Prostate gland (tissue), 2 donors: Measurements from ENCODE around the gene LYSMD1. TPM values are rescaled to one million over a fixed set of nuclear protein-coding genes. Genes with fewer than 3 reads are reported as not detected.
A peak's percentile ranks its signal among the peaks of the same experiment; 100 is the strongest.

ENCODE experiments used
- DNase-seq: peaks from one replicate; pipeline ENCODE4 v3.0.0-alpha.2; 2019; ENCODE audit warnings: low spot score
- H3K27ac ChIP-seq, 2 donors: fragments of 200-600 bp; sonication (generic); 2 replicates each; pipeline ENCODE4 v1.5.1; 2017 to 2019
- H3K27me3 ChIP-seq: fragments of 200-600 bp; sonication (generic); replicated peaks from 2 replicates; pipeline ENCODE4 v1.5.1; 2019; ENCODE audit not compliant: insufficient read depth
- H3K36me3 ChIP-seq, 2 donors: fragments of 200-600 bp; sonication (generic); 1 replicate in 1 of 2; 2 replicates in 1 of 2; pipeline versions ENCODE4 v1.5.1 to v1.8.1; 2017 to 2019
- H3K4me1 ChIP-seq: fragments of 200-600 bp; sonication (generic); replicated peaks from 2 replicates; pipeline ENCODE4 v1.5.1; 2019
- H3K4me3 ChIP-seq, 2 donors: fragments of 200-600 bp; sonication (generic); 2 replicates each; pipeline ENCODE4 v1.5.1; 2017 to 2019
- H3K9me3 ChIP-seq: fragments of 200-600 bp; sonication (generic); 2 replicates; pipeline ENCODE4 v1.5.1; 2017
- POLR2A ChIP-seq: fragments of 450-650 bp; IDR thresholded peaks from one replicate; pipeline ENCODE4 v1.6.1; 2016; ENCODE audit warnings: antibody characterized with exemption, mild to moderate bottlenecking
- POLR2AphosphoS5 ChIP-seq: sonication (generic); formaldehyde crosslinking; IDR thresholded peaks from one replicate; pipeline ENCODE4 v1.6.1; 2017; ENCODE audit warnings: antibody characterized with exemption
- WGBS: methylation state at CpG from one replicate; pipeline ENCODE4 v1.1.5; 2018; 5-methylcytosine and 5-hydroxymethylcytosine counted together
- intact Hi-C: fragments of 100-400 bp; cut with DNase I; formaldehyde crosslinking; loops from one replicate; pipeline ENCODE4 v1.14.2; 2022
- total RNA-seq, 2 donors: library from RNA; depleted of rRNA; stranded (reverse); fragments of >200 nt; gene quantifications; one replicate each; pipeline ENCODE4 v1.1.0, GENCODE V29; 2016
- TF ChIP-seq, protein P1 (sequence below), 4 experiments: fragments of 200-600 bp in 2 of 4; fragments of 450-650 bp in 2 of 4; sonication (generic) in 2 of 4; IDR thresholded peaks; 1 replicate in 3 of 4; 2 replicates in 1 of 4; pipeline ENCODE4 v1.5.1; 2016 to 2019; ENCODE audit warnings: antibody characterized with exemption in 4 of 4, mild to moderate bottlenecking in 2 of 4, moderate library complexity in 2 of 4

The LYSMD1 gene
- total RNA-seq, 2 donors from 2014 or later: 7.3 to 19.3 TPM

- no peak overlapping the region for H3K4me3 ChIP-seq
- H3K36me3 ChIP-seq: peaks cover 0 to 8% of the 10 kb centered on the region in 2 donors
- H3K27me3 ChIP-seq: no peaks in the 10 kb centered on the region
- H3K9me3 ChIP-seq: no peaks in the 10 kb centered on the region
- peak overlapping the region; percentile 84 to 90 for H3K27ac ChIP-seq
- 21% methylated on average over 1 of the region's 1 CpG for WGBS
- TF ChIP-seq POLR2AphosphoS5 (no peak), POLR2A (no peak)
- TF ChIP-seq, protein P1, sequence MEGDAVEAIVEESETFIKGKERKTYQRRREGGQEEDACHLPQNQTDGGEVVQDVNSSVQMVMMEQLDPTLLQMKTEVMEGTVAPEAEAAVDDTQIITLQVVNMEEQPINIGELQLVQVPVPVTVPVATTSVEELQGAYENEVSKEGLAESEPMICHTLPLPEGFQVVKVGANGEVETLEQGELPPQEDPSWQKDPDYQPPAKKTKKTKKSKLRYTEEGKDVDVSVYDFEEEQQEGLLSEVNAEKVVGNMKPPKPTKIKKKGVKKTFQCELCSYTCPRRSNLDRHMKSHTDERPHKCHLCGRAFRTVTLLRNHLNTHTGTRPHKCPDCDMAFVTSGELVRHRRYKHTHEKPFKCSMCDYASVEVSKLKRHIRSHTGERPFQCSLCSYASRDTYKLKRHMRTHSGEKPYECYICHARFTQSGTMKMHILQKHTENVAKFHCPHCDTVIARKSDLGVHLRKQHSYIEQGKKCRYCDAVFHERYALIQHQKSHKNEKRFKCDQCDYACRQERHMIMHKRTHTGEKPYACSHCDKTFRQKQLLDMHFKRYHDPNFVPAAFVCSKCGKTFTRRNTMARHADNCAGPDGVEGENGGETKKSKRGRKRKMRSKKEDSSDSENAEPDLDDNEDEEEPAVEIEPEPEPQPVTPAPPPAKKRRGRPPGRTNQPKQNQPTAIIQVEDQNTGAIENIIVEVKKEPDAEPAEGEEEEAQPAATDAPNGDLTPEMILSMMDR (IDR thresholded peaks at IDR 0.05): no peak
- DNase-seq: no peak
- intact Hi-C loops: no loop called here
- H3K4me1 ChIP-seq: peaks cover 17% of the 10 kb centered on the region
Measured at GRCh38 chr1:151187205-151187604, 21.5 kb upstream of the LYSMD1 start.

DNA sequence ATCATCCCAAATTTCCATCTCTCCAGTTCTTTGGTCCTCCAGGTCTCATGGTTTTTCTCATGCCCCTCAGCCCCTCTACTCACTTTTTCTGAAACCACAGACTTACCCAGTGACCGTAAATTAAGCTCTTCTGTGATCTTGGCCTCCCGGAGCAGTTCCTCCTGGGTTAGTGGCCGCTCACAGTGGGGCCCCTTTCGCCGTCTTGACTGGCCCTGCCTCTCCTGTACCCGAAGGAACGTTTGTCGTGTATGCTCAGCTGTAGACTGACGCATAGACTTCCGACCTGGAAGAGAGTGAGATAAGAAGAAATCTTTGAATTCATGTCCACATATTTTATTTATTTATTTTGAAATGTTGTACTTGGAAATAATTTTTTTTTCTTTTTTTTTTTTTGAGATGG is 18.5 kb upstream of the LYSMD1 start:
- 95% methylated on average over 10 of the region's 10 CpGs for WGBS
- H3K9me3 ChIP-seq: no peaks in the 10 kb centered on the region
- H3K4me1 ChIP-seq: peaks cover 17% of the 10 kb centered on the region
- peaks cover 8 to 17% of the 10 kb centered on the region in 2 donors for H3K36me3 ChIP-seq
- no peak overlapping the region for H3K4me3 ChIP-seq
- H3K27ac ChIP-seq: no peak overlapping the region
- DNase-seq: no peak
- no peak for TF ChIP-seq POLR2A
- TF ChIP-seq, protein P1 (IDR thresholded peaks at IDR 0.05): no peak
- no peak for TF ChIP-seq POLR2AphosphoS5
- intact Hi-C loops: no loop called here
- no peaks in the 10 kb centered on the region for H3K27me3 ChIP-seq

DNA sequence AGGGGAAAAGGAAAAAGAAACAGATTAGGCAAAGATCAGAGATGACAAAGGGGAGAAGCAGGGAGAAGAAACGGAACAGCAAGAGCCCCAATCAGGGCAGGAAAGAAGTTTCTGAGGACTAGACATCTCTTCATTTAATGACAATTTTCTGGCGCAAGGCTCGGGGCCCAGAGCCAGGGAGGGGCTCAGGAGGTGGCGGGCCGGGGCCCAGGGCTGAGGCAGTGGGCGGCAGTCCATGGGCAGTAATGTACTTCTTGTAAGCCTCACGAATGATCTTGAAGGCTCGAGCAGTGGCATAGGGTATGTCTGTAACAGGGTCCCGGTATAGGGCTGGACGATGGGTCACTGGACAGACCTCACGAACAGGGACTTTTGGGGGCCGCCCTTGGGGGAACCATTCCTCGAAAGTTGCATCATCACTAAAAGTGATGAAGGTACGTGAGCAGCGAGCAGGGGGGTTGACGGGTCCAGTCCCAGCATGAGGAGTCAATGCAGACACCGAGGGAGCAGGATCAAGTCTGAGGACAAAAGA is 10.9 kb upstream of the LYSMD1 start:
- 92% methylated on average over 17 of the region's 17 CpGs for WGBS
- Histone ChIP-seq H3K4me3 (no peak overlapping the region), H3K9me3 (no peaks in the 10 kb centered on the region), H3K36me3 (peaks cover 0 to 16% of the 10 kb centered on the region in 2 donors), H3K27me3 (no peaks in the 10 kb centered on the region), H3K4me1 (no peaks in the 10 kb centered on the region), H3K27ac (no peak overlapping the region)
- intact Hi-C loops: no loop called here
- TF ChIP-seq POLR2A (no peak), POLR2AphosphoS5 (no peak)
- TF ChIP-seq, protein P1 (IDR thresholded peaks at IDR 0.05): no peak
- DNase-seq: no peak

- H3K4me1 ChIP-seq: no peaks in the 10 kb centered on the region
- H3K9me3 ChIP-seq: no peaks in the 10 kb centered on the region
- no peak within 1 kb of the TSS for H3K4me3 ChIP-seq
- no peak for TF ChIP-seq POLR2AphosphoS5
- TF ChIP-seq, protein P1 (IDR thresholded peaks at IDR 0.05): peak in 2 of 4 experiments; percentile 10 to 30
- TF ChIP-seq POLR2A: no peak
- DNase-seq: no peak
- peaks cover 0 to 9% of the 10 kb centered on the region in 2 donors for H3K36me3 ChIP-seq
- intact Hi-C loops: no loop called here
- H3K27ac ChIP-seq: no peak within 1 kb of the TSS
- 44% methylated on average over 4 of the region's 4 CpGs for WGBS
- no peaks in the 10 kb centered on the region for H3K27me3 ChIP-seq
Measured at GRCh38 chr1:151175863-151176262, 10.2 kb upstream of the LYSMD1 start, which contains the start of gene TMOD4. Gene TMOD4, minus strand, starts transcription at chr1:151175981. Its CDS starts 1,106 bp downstream, at chr1:151174875.

DNA sequence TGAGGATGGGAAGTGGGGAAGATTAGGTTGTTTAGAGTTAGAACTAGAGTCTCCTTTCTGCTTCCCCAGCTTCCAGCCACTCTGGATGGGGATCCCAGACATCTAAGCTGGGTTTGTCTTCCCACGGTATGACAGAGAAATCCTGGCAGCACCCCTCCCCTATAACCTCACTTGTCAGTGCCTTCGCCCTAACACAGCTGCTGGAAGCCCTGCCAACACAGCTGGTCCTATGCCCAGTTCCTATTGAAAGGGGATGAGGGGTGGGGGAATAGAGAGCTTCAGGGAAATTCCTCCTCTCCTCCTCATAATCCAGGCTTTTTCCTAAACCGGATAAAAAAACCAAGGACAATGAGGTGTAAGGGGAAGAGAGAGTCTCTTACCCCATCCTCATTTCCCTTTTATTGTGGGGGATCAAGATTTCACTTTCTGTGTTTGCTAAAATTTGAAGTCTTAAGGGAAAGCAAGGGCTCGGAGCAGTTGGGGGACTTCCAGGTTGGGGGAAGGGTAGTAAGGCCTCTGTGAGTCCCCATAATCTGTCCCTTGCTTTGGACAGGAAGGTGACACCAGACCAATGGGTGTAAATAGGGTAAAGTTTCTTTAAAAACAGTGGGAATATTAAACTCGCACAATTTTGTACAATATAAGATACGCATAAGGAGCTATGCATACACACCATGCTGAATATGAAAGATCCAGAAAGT is 9.5 kb upstream of the LYSMD1 start:
- no peak for DNase-seq
- intact Hi-C loops: no loop called here
- no peak overlapping the region for H3K4me3 ChIP-seq
- no peaks in the 10 kb centered on the region for H3K9me3 ChIP-seq
- no peak overlapping the region for H3K27ac ChIP-seq
- H3K27me3 ChIP-seq: no peaks in the 10 kb centered on the region
- whole genome bisulfite sequencing: 52% methylated on average over 6 of the region's 6 CpGs
- no peaks in the 10 kb centered on the region for H3K4me1 ChIP-seq
- H3K36me3 ChIP-seq: peaks cover 0 to 8% of the 10 kb centered on the region in 2 donors
- TF ChIP-seq, protein P1 (IDR thresholded peaks at IDR 0.05): no peak
- no peak for TF ChIP-seq POLR2A
- TF ChIP-seq POLR2AphosphoS5: no peak
